Measurements from ENCODE around the gene ATXN3.

The ATXN3 gene

DNA sequence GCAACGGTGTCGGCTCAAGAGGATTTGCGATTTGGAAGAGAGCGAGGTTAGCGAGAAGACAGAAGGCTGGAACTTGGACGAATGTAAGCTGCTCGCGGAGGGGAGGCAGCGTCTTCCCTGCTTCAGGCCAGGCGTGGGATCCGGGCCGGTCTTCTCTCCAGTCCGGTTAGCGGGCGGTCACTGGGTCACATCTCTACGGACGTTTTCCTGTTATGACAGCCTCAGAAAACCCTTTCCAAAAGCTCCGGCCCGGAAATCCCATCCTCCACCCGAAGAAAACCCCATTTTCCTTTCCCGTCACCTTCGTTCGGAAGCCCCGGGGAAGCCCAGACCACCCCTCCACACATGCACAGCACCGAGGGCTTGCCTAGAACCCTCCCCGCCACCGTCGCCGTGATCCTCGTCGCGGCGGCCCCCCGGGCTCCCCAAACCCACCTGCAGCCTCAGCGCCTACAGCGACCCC is 14.9 kb upstream of the ATXN3 start:
- H3K36me3 ChIP-seq (ENCODE audit: control insufficient read depth, insufficient read depth, low read length, severe bottlenecking) = peaks cover 28% of the 10 kb centered on the region
- peak; percentile 74 for DNase-seq (ENCODE audit: low read depth)

DNA sequence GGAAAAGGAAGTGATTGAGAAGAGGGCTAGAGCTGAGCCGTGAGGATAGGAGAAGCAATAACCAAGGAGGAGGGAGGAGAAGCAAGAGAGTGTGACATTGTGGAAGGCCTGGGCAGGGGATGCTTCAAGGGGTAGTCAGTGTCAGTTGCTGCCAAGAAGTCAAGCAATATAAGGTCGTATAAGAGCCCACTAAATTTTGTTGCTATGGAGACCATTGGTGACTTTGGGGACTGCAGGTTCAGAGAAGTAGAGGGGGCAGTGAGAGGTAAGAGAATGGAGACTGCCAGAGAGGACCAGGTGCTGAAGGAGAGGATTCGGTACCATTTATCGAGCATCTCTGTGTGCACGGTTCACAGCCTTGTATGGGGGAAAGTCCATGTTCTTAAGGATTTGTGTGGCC is 3.1 kb upstream of the ATXN3 start:
- Histone ChIP-seq H3K4me3 (ENCODE audit: low read length) (no peak overlapping the region), H3K4me1 (ENCODE audit: control insufficient read depth, insufficient read depth, low read length) (peaks cover 13% of the 10 kb centered on the region), H3K9ac (ENCODE audit: low read length) (no peak overlapping the region), H3K36me3 (ENCODE audit: control insufficient read depth, insufficient read depth, low read length, severe bottlenecking) (no peaks in the 10 kb centered on the region), H3K27me3 (replicated peaks; ENCODE audit: control insufficient read depth, insufficient read depth, low read length) (no peaks in the 10 kb centered on the region), H3K9me3 (ENCODE audit: control insufficient read depth, low read length) (no peaks in the 10 kb centered on the region)
- DNase-seq (ENCODE audit: low read depth) = no peak

More for the DNA sequence above, 14.9 kb upstream of the ATXN3 start:
- H3K27me3 ChIP-seq (replicated peaks; ENCODE audit: control insufficient read depth, insufficient read depth, low read length) = no peaks in the 10 kb centered on the region
- peaks cover 34% of the 10 kb centered on the region for H3K4me1 ChIP-seq (ENCODE audit: control insufficient read depth, insufficient read depth, low read length)
- H3K9me3 ChIP-seq (ENCODE audit: control insufficient read depth, low read length) = no peaks in the 10 kb centered on the region
- peak overlapping the region; percentile 99 for H3K4me3 ChIP-seq (ENCODE audit: low read length)
- H3K9ac ChIP-seq (ENCODE audit: low read length) = peak overlapping the region; percentile 100

DNA sequence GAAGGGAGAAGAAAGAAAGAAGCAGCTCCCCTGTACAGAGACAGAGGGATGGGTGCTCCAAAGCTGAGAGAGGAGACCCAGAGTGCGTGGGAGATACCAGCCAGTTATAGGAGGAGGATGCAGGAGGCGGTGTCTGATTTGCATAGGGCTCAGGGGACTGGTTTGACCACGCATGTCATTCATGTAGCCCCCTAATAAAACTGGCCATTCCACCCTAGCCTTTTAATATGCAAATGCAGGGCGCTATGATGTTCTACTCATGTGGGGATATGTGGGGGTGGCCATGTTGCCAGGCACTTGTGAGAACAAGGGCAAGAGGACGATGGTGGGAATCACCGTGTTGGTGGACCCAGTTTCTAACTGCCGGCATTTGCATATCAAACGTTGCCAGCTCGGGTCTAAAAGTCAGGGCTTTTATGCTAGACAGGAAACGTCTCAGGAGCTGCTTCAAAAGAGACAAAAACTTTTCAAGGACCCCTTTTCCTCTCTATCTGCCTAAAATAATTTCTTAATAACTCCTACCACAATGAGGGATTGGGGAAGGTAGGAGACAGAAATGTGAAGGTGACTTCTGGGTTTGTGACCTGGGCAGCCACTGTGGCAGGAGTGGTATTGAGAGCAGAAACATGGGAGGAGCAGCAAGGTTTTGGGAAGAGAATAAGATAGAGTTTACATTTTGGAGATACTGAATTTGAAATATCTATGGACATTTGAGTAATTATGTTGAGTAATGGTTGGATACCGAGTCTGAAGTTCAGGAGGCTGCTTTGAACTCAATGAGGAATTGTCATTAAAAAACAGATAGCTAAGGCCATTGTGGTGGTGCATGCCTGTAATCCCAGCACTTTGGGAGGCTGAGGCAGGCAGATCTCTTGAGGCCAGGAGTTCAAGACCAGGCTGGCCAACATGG is 2.2 kb upstream of the ATXN3 start:
- H3K9me3 ChIP-seq (ENCODE audit: control insufficient read depth, low read length) = no peaks in the 10 kb centered on the region
- DNase-seq (ENCODE audit: low read depth) = no peak
- no peak overlapping the region for H3K9ac ChIP-seq (ENCODE audit: low read length)
- no peaks in the 10 kb centered on the region for H3K27me3 ChIP-seq (replicated peaks; ENCODE audit: control insufficient read depth, insufficient read depth, low read length)
- H3K36me3 ChIP-seq (ENCODE audit: control insufficient read depth, insufficient read depth, low read length, severe bottlenecking) = no peaks in the 10 kb centered on the region
- H3K4me3 ChIP-seq (ENCODE audit: low read length) = no peak overlapping the region
- peaks cover 9% of the 10 kb centered on the region for H3K4me1 ChIP-seq (ENCODE audit: control insufficient read depth, insufficient read depth, low read length)

DNA sequence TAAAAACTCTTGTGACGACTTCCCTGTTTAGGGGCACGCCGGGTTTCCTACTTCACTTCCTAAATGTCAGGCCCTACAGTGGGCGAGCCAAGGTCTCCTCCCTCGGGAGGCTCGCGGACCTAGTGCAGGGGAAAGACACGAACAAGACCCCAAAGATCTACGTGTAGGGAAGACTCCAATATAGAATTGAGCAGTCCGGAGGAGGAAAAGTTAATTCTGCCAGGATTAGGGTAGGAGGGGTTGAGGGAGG is 564 bp downstream of the ATXN3 start:
- DNase-seq (ENCODE audit: low read depth) = no peak
- H3K9me3 ChIP-seq (ENCODE audit: control insufficient read depth, low read length) = no peaks in the 10 kb centered on the region
- peaks cover 11% of the 10 kb centered on the region for H3K4me1 ChIP-seq (ENCODE audit: control insufficient read depth, insufficient read depth, low read length)
- peak overlapping the region; percentile 91 for H3K4me3 ChIP-seq (ENCODE audit: low read length)
- H3K9ac ChIP-seq (ENCODE audit: low read length) = peak overlapping the region; percentile 95
- no peaks in the 10 kb centered on the region for H3K27me3 ChIP-seq (replicated peaks; ENCODE audit: control insufficient read depth, insufficient read depth, low read length)
- H3K36me3 ChIP-seq (ENCODE audit: control insufficient read depth, insufficient read depth, low read length, severe bottlenecking) = no peaks in the 10 kb centered on the region

DNA sequence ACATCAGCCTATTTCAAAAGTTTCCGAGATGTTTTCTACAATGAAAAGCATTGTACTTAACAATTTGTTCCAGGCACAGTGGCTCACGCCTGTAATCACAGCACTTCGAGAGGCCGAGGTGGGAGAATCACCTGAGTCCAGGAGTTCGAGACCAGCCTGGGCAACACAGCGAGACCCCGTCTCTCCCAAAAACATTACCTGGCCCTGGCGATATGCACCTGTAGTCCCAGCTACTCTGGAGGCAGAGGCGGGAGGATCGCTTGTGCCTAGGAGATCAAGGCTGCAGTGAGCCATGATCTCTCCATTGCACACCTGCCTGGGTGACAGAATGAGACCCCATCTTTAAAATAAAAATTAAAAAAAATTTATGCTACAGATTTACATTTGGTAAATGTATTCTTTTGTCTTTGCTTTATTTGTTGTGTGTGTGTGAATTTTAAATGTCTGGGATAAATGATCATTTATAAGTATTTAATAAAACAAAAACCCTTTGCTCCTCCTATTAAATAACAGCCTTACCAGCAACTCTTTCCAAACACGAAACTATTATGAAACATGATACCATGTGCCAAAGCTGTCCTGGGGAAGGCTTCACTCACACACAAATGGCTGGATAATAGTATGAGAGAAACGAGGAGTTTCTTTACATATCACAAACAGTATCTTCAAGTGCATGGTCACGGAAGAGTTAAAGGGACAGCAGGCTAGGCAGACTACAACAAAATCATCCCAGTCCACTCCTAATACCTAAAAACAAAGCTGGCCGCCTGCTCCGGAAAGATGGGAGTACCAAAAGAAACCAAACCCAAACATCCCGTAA is 1.1 kb downstream of the ATXN3 start:
- H3K36me3 ChIP-seq (ENCODE audit: control insufficient read depth, insufficient read depth, low read length, severe bottlenecking) = no peaks in the 10 kb centered on the region
- no peaks in the 10 kb centered on the region for H3K27me3 ChIP-seq (replicated peaks; ENCODE audit: control insufficient read depth, insufficient read depth, low read length)
- H3K4me3 ChIP-seq (ENCODE audit: low read length) = peak overlapping the region; percentile 91
- H3K4me1 ChIP-seq (ENCODE audit: control insufficient read depth, insufficient read depth, low read length) = peaks cover 11% of the 10 kb centered on the region
- H3K9ac ChIP-seq (ENCODE audit: low read length) = peak overlapping the region; percentile 95
- DNase-seq (ENCODE audit: low read depth) = peak; percentile 77
- H3K9me3 ChIP-seq (ENCODE audit: control insufficient read depth, low read length) = no peaks in the 10 kb centered on the region

DNA sequence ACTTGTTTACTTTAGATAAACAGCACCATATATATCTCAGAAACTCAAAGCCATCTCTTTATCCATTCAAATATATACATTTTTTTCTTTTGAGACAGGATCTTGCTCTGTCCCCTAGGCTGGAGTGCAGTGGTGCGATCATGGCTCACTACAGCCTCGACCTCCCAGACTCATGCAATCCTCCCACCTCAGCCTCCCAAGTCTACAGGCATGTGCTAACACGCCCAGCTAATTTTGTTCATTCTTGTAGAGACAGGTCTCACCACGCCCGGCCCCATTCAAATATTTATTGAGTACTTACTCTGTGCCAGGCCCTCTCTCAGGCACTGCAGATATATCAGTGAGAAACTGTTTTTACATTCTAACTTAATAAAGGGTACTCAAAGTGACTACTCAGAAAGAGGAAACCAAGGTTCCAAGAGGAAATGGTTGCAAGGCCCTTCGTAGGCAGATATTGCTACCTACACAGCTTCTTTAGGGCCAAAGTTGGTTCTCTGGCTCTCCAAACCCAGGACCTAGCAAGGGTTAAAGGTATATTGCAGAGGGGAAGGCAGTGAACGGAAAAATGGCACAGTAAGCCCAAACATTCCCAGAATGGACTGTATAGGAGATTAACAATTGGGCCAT is 2.9 kb downstream of the ATXN3 start:
- no peaks in the 10 kb centered on the region for H3K27me3 ChIP-seq (replicated peaks; ENCODE audit: control insufficient read depth, insufficient read depth, low read length)
- DNase-seq (ENCODE audit: low read depth) = no peak
- H3K4me1 ChIP-seq (ENCODE audit: control insufficient read depth, insufficient read depth, low read length) = peaks cover 11% of the 10 kb centered on the region
- H3K36me3 ChIP-seq (ENCODE audit: control insufficient read depth, insufficient read depth, low read length, severe bottlenecking) = no peaks in the 10 kb centered on the region
- no peak overlapping the region for H3K4me3 ChIP-seq (ENCODE audit: low read length)
- H3K9me3 ChIP-seq (ENCODE audit: control insufficient read depth, low read length) = no peaks in the 10 kb centered on the region
- no peak overlapping the region for H3K9ac ChIP-seq (ENCODE audit: low read length)

DNA sequence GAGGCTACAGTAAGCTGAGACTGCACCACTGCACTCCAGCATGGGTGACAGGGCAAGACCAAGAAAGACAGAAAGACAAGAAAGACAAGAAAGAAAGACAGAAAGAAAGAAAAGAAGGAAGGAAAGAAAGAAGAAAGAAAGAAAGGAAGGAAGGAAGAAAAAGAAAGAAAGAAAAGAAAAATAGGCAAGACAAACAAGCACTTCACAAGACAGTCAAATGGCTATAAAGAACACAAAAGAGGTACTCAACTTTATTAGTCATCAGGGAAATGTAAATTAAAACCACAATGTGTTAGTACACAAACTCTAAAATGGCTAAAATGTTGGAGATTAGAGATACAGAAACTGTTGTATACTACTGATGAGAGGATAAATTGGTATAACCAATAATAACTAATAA is 6.6 kb downstream of the ATXN3 start:
- H3K27me3 ChIP-seq (replicated peaks; ENCODE audit: control insufficient read depth, insufficient read depth, low read length) = no peaks in the 10 kb centered on the region
- no peaks in the 10 kb centered on the region for H3K9me3 ChIP-seq (ENCODE audit: control insufficient read depth, low read length)
- H3K9ac ChIP-seq (ENCODE audit: low read length) = no peak overlapping the region
- no peak for DNase-seq (ENCODE audit: low read depth)
- H3K4me3 ChIP-seq (ENCODE audit: low read length) = no peak overlapping the region
- H3K36me3 ChIP-seq (ENCODE audit: control insufficient read depth, insufficient read depth, low read length, severe bottlenecking) = peaks cover 14% of the 10 kb centered on the region
- H3K4me1 ChIP-seq (ENCODE audit: control insufficient read depth, insufficient read depth, low read length) = peaks cover 5% of the 10 kb centered on the region

DNA sequence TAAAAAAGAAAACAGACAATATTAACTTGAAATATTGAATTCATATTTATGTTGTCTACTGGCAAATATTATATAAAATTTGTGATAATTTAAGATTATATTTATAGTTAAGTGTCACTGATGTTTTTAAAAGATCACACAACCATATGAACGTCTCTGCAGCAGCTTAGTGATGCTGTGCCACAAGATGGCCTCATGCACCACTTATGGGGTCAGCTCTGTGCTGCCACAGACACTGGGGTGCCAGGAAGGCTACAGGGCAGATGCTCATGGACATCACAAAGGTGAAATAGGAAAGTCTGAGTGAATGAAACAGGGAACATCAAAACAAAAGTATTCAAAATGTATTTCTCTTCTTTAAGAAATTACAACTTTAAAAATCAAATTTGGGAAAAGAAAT is 13.1 kb downstream of the ATXN3 start:
- Histone ChIP-seq H3K9ac (ENCODE audit: low read length) (no peak overlapping the region), H3K9me3 (ENCODE audit: control insufficient read depth, low read length) (no peaks in the 10 kb centered on the region), H3K4me3 (ENCODE audit: low read length) (no peak overlapping the region), H3K36me3 (ENCODE audit: control insufficient read depth, insufficient read depth, low read length, severe bottlenecking) (peaks cover 44% of the 10 kb centered on the region), H3K27me3 (replicated peaks; ENCODE audit: control insufficient read depth, insufficient read depth, low read length) (no peaks in the 10 kb centered on the region), H3K4me1 (ENCODE audit: control insufficient read depth, insufficient read depth, low read length) (no peaks in the 10 kb centered on the region)
- no peak for DNase-seq (ENCODE audit: low read depth)

DNA sequence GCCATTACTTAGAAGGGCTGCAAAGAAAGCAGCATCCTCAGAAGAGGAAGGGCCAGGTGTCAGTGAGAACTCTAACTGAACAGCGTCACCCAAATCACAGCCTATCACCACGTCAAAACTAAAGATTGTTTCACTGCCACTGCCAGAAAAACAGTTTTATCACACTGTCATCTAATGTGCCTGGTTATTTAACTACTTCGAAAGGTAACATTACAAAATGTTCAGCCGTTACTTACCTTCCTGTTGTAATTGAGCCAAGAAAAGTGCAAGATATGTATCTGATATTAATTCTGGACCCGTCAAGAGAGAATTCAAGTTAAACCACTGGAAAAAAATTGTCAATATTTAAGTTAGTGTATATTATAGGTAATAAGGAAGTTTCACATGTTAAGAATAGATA is 17.9 kb downstream of the ATXN3 start:
- no peak overlapping the region for H3K4me3 ChIP-seq (ENCODE audit: low read length)
- H3K4me1 ChIP-seq (ENCODE audit: control insufficient read depth, insufficient read depth, low read length) = no peaks in the 10 kb centered on the region
- no peak overlapping the region for H3K9ac ChIP-seq (ENCODE audit: low read length)
- peaks cover 50% of the 10 kb centered on the region for H3K36me3 ChIP-seq (ENCODE audit: control insufficient read depth, insufficient read depth, low read length, severe bottlenecking)
- no peak for DNase-seq (ENCODE audit: low read depth)
- no peaks in the 10 kb centered on the region for H3K9me3 ChIP-seq (ENCODE audit: control insufficient read depth, low read length)
- no peaks in the 10 kb centered on the region for H3K27me3 ChIP-seq (replicated peaks; ENCODE audit: control insufficient read depth, insufficient read depth, low read length)

DNA sequence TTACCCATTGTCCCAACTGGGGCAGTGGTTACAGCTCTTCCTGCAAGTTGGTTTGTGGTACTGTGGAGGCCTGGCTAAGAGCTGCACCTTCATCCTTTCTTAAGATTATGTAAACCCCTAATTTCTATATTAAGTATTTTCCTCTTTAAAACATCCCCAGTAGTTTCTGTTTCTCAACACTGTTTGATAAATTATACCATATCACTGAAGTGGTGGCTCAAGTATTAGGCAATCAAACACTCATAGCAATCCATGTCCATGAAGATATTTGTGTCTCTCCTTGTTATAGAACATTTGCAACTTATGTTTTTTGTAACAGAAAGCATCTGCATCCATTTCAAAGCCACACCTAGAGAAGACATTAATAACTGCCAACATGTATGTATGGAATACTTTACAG is 31.8 kb downstream of the ATXN3 start:
- no peak overlapping the region for H3K4me3 ChIP-seq (ENCODE audit: low read length)

More for the DNA sequence above, 31.8 kb downstream of the ATXN3 start:
- Histone ChIP-seq H3K9me3 (ENCODE audit: control insufficient read depth, low read length) (no peaks in the 10 kb centered on the region), H3K36me3 (ENCODE audit: control insufficient read depth, insufficient read depth, low read length, severe bottlenecking) (peaks cover 28% of the 10 kb centered on the region), H3K9ac (ENCODE audit: low read length) (no peak overlapping the region), H3K27me3 (replicated peaks; ENCODE audit: control insufficient read depth, insufficient read depth, low read length) (no peaks in the 10 kb centered on the region), H3K4me1 (ENCODE audit: control insufficient read depth, insufficient read depth, low read length) (peaks cover 14% of the 10 kb centered on the region)
- DNase-seq (ENCODE audit: low read depth) = no peak
